Suprapubic skin (tissue), 4 donors: ENCODE data around the gene ATE1.

Experiments
- EP300 ChIP-seq: sonication (generic); formaldehyde crosslinking; IDR thresholded peaks from one replicate; pipeline ENCODE4 v1.6.1; 2017; ENCODE audit warnings: antibody characterized with exemption
- POLR2A ChIP-seq, 2 donors: fragments of 450-650 bp; IDR thresholded peaks; one replicate each; pipeline ENCODE4 v1.6.1; 2017; ENCODE audit warnings: antibody characterized with exemption in 2 of 2, mild to moderate bottlenecking in 2 of 2, moderate library complexity in 2 of 2
- POLR2AphosphoS5 ChIP-seq, 3 donors: sonication (generic); formaldehyde crosslinking; IDR thresholded peaks; one replicate each; pipeline ENCODE4 v1.6.1; 2017; ENCODE audit warnings: antibody characterized with exemption in 3 of 3
- TF ChIP-seq, protein P1 (sequence below), 2 donors: fragments of 200-600 bp in 1 of 2; fragments of 450-650 bp in 1 of 2; sonication (generic) in 1 of 2; IDR thresholded peaks; one replicate each; pipeline ENCODE4 v1.5.1; 2016 to 2019; ENCODE audit warnings: antibody characterized with exemption in 2 of 2, mild to moderate bottlenecking in 1 of 2, moderate library complexity in 1 of 2

DNA sequence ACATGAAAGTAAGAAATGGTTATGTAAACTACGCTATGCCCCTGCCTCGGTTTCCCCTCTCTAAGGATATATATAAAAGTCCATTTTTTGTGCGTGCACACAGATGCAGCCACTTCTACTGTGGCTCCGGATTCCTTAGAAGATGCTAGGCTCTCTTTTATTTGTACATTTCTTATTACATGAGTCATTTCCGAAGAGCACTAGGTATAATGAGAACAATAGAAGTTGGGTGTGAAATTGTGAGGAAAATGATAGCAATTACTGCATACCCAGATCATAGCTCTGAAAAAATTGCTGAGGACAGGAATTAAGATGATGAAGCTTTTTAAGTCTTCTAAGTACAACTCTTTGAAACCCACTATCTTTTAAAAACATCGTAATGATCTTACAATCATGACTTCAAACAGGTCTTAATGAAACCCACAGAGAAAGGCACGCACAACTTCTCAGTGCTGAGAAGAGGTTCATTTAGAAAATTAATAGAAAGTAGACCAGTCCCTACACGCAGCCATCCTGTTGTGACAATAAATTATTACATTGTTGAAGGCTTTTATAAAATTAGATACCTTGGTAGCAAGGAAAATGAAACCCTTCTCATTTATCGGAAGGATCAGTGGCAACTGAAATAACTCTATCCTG is 233.4 kb downstream of the ATE1 start:
- TF ChIP-seq, protein P1, sequence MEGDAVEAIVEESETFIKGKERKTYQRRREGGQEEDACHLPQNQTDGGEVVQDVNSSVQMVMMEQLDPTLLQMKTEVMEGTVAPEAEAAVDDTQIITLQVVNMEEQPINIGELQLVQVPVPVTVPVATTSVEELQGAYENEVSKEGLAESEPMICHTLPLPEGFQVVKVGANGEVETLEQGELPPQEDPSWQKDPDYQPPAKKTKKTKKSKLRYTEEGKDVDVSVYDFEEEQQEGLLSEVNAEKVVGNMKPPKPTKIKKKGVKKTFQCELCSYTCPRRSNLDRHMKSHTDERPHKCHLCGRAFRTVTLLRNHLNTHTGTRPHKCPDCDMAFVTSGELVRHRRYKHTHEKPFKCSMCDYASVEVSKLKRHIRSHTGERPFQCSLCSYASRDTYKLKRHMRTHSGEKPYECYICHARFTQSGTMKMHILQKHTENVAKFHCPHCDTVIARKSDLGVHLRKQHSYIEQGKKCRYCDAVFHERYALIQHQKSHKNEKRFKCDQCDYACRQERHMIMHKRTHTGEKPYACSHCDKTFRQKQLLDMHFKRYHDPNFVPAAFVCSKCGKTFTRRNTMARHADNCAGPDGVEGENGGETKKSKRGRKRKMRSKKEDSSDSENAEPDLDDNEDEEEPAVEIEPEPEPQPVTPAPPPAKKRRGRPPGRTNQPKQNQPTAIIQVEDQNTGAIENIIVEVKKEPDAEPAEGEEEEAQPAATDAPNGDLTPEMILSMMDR (IDR thresholded peaks at IDR 0.05), result no peak
- TF ChIP-seq POLR2AphosphoS5 (IDR thresholded peaks at IDR 0.05) (no peak), POLR2A (IDR thresholded peaks at IDR 0.05) (no peak), EP300 (no peak)
